ENCODE measurements around the gene TEAD1.

The TEAD1 gene

GRCh38 chr11:12991426-12991825, 317.2 kb downstream of the TEAD1 start:
- H3K27ac ChIP-seq (ENCODE audit: low read depth, low read length), result no peak overlapping the region
- no peaks in the 10 kb centered on the region for H3K9me3 ChIP-seq (ENCODE audit: control insufficient read depth, insufficient read depth, low read length)

GRCh38 chr11:12993626-12994025, 319.4 kb downstream of the TEAD1 start:
- H4K20me1 ChIP-seq (ENCODE audit: control insufficient read depth, insufficient read depth, low read depth, low read length), result no peaks in the 10 kb centered on the region
- no peaks in the 10 kb centered on the region for H3K9me3 ChIP-seq (ENCODE audit: control insufficient read depth, insufficient read depth, low read length)
- H3K36me3 ChIP-seq (ENCODE audit: control insufficient read depth, low read length), result no peaks in the 10 kb centered on the region
- no peak overlapping the region for H3K27ac ChIP-seq (ENCODE audit: low read depth, low read length)
- H3K4me2 ChIP-seq (ENCODE audit: low read length), result no peak overlapping the region
- no peaks in the 10 kb centered on the region for H3K4me1 ChIP-seq (ENCODE audit: control insufficient read depth, low read length)
- no peak overlapping the region for H3K4me3 ChIP-seq (ENCODE audit: low read length)
- H3K9me2 ChIP-seq (replicated peaks; ENCODE audit: control insufficient read depth, low read length), result no peaks in the 10 kb centered on the region; the same call in 1 of the 2 replicates
- no peaks in the 10 kb centered on the region for H3K79me2 ChIP-seq (ENCODE audit: control insufficient read depth, low read length)
- no peaks in the 10 kb centered on the region for H3K27me3 ChIP-seq (ENCODE audit: control insufficient read depth, low read length)
- H3F3A ChIP-seq (ENCODE audit: control insufficient read depth, insufficient read depth), result no peaks in the 10 kb centered on the region
- TF ChIP-seq EZH2phosphoT487 (IDR thresholded peaks at IDR 0.05; ENCODE audit: borderline replicate concordance, low read length), result no peak
- no peak for TF ChIP-seq CTCF (IDR thresholded peaks at IDR 0.05; ENCODE audit: low read depth, low read length, poor library complexity, severe bottlenecking)

More at GRCh38 chr11:12991426-12991825, 317.2 kb downstream of the TEAD1 start:
- Histone ChIP-seq H3K36me3 (ENCODE audit: control insufficient read depth, low read length) (no peaks in the 10 kb centered on the region), H3F3A (ENCODE audit: control insufficient read depth, insufficient read depth) (no peaks in the 10 kb centered on the region), H3K4me2 (ENCODE audit: low read length) (no peak overlapping the region), H3K9me2 (replicated peaks; ENCODE audit: control insufficient read depth, low read length) (no peaks in the 10 kb centered on the region; the same call in 1 of the 2 replicates), H3K4me1 (ENCODE audit: control insufficient read depth, low read length) (no peaks in the 10 kb centered on the region), H3K79me2 (ENCODE audit: control insufficient read depth, low read length) (no peaks in the 10 kb centered on the region), H3K27me3 (ENCODE audit: control insufficient read depth, low read length) (no peaks in the 10 kb centered on the region), H3K4me3 (ENCODE audit: low read length) (no peak overlapping the region), H4K20me1 (ENCODE audit: control insufficient read depth, insufficient read depth, low read depth, low read length) (no peaks in the 10 kb centered on the region)
- TF ChIP-seq CTCF (IDR thresholded peaks at IDR 0.05; ENCODE audit: low read depth, low read length, poor library complexity, severe bottlenecking), result no peak
- no peak for TF ChIP-seq EZH2phosphoT487 (IDR thresholded peaks at IDR 0.05; ENCODE audit: borderline replicate concordance, low read length)
